HG03442 (cell line): ENCODE measurements around the gene RORB.

Experiments used
- ATAC-seq: cut with Tn5 transposase; IDR thresholded peaks from one replicate; pipeline ENCODE4 v1.9.1; 2021; ENCODE audit warnings: mild to moderate bottlenecking, moderate library complexity; ENCODE audit not compliant: unreplicated experiment

RORB gene

DNA sequence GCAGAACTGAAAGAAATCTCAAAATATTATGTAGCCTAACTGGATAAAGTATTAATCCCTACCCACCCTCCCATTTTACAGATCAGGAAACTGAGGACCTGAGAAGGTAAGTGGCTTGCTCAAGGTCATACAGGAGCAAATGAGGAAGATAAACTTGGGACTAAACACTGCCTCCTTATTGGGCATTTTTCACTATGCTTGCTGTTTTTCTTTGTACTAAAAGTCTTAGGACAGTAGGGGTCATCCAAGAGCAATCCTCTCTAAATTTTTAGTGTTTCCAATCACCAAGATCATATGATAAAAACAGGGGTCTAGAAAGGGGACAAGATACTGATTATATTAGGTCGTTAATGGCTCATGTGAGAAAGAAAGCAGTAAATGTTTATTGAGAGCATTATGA is 80.8 kb downstream of the RORB start:
- ATAC-seq: peak; percentile 35

DNA sequence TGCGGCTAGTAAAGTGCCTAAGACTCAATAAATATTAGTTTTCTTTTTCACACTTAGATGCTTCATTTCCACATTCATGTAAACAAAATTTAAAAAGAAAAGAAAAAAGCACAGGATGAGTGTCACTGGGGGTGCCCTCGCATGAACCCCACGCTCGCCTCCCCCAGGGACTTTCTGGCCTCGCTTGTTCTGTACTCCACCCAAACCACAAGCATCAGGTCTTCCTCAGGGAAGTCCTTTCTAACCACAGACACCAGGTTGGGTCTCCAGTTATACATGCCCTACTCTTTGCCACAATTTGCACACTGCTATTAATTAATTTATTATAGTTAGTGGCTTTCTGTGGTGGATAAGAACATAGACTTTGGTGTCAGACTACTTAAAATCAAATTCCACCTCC is 92.4 kb downstream of the RORB start:
- peak; percentile 59 for ATAC-seq

DNA sequence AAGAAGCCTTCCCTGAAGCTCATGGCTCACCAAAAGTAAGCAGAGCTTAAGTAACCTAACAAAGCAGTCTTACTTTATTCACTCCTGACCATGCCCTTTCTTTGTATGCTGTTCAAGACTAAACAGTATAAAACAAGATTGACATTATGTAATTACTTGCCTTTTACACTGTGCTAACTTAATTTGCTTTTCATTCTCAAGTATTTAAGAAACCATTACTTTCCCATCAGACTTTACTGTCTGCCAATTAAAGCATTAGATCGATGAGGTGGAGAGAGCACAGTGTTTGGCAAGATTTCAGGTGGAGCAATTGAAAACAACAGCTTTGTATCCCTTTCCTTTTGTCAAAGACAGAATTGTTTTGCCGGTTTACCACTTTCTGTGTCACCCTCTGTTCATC is 98.2 kb downstream of the RORB start:
- no peak for ATAC-seq

DNA sequence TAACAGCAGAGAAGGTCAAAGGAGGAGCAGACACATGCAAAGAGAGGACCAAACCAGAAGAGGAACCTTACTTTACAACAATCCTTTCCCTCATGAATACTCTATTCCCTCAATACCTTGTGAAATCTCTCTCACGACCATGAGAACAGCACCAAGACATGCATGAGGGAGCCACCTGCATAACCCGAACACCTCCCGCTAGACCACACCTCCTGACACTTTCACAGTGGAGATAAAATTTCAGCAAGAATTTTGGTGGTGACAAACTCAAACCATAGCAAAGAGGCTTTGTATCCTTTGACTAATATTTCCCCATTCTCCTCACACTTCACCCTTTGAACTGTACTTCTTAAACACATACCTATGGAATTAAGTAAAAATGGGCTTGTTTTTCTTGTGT is 101.7 kb downstream of the RORB start:
- no peak for ATAC-seq

DNA sequence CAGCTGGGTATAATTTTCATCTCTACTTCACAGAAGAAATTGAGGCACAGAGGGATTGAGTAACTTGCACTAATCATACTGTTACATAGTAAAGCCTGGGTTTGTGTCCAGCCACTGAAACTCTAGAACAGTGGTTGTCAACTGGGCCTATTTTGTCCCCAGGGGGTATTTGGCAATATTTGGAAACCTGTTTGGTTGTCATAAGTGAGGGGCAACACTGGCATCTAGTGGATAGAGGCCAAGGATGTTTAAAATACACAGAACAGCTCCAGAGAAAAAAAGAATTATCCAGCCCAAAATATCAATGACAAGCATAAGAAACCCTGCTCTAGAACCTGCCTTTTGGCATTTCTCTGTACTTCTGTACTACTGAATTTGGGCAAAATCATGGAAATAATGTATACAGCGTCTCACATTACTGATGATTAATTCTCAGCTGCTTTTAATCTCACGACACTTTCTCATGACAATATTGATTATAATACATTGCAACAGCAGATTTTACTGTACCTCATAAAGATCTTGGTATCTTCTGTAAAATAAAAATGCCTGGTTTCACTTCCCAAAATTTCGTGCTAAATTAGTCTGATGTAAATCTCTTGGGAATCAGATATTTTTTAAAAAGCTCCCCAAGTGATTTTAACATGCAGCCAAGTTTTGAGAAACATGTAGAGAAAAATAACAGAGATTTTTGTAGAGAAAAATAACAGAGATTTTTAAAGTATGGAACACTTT is 112.7 kb downstream of the RORB start:
- ATAC-seq: no peak

DNA sequence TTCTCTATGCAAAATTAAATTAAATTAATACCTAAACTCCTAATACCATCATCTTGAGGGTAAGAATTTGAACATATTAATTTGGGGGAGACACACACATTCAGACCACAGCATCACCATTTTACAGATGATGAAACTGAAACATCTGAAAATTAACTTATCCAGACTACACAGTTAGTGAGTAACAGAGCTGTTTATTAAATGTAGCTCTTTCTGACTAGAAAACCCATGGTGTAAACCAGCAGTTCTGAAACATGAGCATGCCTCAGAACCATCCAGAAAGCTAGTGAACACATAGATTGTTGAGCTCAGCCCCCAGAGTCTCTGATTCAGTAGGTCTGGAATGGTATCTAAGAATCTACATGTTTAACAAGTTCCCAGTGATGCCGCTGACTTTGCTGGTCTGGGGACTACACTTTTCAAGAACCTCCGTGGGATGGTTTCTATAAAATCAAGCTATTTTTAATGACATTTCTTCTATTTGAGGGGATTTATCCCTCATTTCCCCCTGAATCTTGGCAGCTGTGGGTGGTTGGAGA is 113.5 kb downstream of the RORB start:
- no peak for ATAC-seq

DNA sequence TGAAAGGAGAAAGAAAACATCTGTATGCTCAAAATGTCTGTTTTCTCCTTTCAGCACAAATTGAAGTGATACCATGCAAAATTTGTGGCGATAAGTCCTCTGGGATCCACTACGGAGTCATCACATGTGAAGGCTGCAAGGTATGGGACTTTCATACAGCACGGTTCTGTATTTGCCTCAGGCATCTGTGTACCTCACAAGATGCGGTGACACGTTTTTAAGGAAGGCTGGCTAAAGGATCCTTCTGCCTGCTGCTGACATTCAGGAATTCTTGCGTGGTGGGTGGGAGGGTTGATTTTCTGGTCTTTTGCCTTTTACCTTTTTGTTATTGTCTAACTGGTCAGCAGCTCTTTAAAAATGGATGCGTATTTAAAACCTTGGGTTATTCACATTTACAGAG is 133.1 kb downstream of the RORB start:
- no peak for ATAC-seq

DNA sequence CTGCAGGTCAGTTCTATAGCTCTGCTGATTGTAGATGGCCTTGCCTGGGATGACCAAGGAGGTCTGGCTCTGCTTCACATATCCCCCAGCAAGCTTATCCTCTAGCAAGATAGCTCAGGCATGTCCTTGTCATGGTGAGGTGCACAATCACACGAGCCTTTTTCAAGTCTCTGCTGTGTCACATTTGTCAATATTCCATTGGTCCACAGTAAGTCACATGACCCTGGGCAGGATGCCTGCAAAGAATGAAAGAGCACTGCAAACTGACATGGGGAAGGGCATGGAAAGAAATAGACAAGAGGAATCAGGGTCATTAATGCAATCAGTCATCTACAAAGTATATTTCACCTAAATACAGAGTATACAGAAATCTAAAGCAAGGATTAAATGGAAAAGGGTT is 142.0 kb downstream of the RORB start:
- no peak for ATAC-seq

DNA sequence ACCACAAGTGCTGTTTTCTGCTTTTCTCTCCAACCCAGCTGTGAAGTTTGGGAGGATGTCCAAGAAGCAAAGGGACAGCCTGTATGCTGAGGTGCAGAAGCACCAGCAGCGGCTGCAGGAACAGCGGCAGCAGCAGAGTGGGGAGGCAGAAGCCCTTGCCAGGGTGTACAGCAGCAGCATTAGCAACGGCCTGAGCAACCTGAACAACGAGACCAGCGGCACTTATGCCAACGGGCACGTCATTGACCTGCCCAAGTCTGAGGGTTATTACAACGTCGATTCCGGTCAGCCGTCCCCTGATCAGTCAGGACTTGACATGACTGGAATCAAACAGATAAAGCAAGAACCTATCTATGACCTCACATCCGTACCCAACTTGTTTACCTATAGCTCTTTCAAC is 145.2 kb downstream of the RORB start:
- no peak for ATAC-seq

DNA sequence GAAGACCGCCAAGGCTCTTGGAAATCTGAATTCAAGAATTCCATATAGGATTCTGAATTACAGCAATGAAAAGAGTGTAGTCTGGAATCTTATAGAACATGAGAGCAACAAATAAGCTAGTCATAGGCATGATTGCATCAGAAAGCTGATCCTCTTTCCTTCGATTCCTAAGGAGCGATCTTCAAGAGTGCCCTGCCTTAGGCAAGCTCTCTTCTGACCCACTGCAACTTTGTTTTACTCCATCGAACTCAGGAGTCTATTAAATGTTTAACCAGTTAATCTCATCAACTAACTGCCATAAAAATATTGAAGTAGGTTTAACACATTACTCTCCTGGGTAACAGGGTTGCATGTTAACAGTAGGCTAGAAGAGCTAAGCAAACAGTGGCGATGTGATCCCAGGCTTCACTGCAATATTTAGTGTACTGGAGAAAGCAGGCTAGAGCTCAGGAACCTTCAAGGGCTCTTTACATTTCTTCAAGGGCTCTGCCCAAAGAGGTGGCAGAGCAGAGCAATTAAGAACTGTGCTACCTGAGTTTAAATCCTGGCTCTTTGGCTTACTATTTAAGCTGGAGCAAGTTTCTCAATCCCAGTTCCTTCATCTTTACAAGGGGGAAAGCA is 146.3 kb downstream of the RORB start:
- no peak for ATAC-seq

DNA sequence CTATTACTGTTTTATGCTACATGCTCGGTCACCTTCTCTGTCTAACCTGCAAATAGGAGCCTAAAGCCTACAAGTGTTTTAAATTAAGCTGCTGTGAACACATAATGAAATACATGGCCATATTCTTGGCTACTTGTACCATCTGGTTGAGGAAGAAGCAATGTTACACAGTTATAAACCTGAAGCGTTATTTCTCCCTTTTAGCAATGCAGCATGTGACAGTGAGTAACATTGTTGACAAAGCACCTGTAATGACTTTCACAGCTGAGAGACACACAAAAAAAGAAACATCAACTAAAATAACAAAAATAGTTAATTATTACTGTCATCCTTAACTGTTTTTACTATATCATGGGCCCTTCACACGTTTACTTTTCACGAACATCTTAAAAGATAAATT is 146.9 kb downstream of the RORB start:
- no peak for ATAC-seq

DNA sequence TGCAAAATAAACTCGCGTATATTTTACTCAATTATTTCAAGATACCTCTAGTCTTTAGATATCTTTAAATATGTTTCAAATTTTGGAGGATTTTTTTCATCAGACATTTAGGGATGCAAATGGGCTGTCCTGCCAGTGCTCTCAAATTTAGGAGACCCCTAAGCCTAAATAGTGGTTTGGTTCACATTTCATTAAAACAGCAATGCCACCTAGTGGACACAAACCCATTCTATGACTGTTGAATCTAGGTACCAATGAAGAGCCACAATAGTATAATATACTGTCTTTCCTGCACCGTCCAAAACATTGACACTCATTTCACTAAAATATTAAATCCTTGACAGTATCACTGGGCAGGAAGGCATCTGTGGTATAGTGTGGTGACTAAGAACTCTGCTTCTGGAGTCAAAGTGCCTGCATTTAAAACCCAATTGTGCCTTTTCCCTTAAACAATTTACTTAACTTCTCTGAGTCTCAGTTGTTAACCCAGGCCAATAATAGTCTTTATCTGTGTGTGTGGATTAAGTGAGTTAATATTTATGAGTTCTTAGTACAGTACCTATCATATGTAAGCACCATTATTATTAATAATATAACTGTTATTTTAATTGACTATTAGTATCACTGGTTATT is 148.0 kb downstream of the RORB start:
- ATAC-seq: peak; percentile 62

DNA sequence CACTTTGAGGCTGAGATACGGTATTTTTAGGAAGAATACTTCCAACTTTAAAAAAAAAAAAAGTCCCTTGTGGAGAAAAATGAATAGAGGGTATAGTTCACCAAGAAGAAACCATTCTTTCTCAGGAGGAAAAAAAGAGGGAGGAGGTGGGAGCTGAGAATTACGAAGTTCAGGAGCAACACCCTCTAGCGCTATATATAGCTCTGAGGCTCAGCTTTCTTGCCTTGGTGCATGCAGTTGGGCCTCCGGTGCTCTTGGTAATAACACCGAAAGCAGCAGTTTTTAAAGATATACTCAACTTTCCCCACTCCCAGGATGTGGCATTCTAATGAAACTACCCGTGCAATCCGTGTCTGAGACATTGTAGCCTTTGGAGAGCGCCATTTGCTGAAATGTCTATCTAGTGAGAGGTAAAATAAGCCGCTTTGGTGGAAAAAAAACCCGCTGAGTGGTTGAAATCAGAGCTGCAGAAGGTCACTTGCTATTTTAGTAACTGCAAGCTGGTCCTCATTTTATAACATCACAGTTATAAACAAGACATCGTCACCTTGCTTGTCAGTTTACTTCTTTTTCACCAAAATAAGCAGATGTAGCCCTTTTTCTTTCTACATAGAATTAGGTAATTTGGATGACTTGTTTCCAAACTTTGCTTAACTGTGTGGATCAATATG is 156.4 kb downstream of the RORB start:
- no peak for ATAC-seq

DNA sequence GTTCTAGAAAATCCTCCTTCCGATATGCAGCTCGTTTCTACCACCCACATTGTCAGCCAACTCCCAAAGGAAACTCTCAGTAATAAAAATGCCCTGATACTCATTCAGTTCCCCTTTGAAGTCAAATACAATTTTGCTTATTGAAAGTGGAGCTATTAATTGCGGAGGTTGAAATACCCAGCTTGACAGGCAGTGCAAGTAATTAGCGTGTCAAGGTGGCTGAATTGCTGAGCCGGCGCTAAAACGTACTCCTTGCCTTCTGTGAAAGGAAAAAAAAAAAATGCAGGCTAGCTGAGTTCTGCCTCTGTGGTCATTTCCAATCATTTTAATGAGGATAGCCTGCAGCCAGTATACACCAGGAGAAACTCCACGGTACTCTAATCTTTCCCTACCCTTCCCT is 165.5 kb downstream of the RORB start:
- ATAC-seq: no peak

DNA sequence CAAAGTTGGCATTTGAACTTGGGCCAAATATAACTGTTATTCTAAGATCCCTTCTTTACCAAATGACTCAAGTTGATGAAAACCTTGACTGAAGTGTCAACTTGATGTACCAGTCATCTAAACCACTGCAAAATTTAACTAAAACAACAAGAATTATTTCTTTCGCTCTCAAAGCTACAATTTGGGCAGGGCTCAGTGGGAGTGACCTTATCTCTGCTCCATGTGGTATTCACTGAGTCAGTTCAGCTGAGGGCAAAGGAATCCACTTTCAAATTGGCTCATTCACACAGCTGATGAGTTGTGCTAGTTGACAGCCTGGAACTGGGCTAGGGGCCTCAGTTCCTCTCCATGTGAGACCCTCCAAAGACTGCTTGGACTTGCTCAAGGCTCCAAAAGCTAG is 166.3 kb downstream of the RORB start:
- no peak for ATAC-seq

DNA sequence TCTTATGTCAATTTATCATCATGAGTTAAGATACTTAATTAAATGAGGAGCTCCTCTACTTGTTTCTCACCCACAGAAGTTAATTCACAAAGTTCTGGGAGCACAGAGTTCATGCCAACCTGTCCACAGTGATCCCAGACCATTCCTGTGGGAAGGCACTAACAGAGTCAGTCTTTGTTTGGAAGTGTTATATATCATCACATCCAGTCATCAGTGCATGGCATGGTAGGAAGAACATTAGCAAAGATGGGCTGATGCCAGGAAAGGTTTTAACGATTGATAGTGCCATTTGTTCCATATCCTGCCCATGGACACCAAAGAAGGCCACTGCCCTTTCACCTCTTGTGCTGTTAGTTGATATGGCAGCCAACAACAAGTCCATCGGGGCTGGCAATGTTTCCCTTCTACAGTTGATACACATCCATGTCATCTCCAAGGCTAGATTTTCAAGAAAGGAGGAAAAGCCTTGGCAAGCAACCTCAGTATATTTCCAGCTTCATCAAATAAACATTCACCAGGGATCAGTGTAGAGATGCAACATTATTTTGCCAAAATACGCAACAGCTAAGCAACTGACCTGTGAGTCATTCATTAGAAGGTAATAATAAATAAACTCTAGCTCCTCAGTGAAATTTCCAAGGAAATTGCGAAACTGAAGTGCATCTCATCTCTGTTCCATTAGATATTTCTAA is 169.6 kb downstream of the RORB start:
- ATAC-seq: no peak

DNA sequence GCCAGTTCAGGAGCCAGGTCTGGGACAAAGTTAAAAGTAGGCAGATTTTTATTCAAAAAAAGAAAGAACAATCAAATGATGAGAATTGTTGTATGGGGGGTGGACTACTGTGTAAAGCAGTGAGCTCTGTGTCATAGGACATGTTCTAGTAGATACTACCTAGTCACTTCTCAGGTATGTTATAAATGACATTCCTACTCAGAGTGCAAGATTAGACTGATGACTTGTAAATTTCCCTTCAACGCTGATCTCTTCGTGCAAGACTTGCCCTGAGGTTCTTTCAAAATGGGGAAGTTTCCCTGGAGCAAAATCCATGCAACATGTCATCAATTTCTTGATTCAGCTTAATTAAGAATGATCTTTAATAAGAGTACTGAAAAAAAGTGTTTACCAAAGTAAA is 175.1 kb downstream of the RORB start:
- no peak for ATAC-seq

DNA sequence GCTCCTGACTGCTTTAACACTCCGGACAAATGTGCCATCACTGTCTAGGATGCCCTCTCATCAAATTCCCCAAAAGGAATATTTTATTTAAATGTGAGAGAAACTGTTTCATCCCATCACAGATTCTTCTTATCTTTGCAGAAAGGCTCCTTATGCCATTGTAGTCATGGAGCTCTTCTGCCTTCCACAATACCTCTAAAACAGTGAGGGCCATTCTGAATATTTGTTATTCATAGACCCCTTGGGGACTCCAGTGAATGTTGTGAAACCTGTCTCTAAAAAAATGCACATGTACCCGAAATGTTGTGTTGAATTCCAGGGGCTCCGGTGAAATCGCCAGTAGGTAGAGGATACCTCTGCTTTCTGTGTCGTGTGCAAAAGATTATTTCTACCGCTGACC is 176.9 kb downstream of the RORB start:
- no peak for ATAC-seq

DNA sequence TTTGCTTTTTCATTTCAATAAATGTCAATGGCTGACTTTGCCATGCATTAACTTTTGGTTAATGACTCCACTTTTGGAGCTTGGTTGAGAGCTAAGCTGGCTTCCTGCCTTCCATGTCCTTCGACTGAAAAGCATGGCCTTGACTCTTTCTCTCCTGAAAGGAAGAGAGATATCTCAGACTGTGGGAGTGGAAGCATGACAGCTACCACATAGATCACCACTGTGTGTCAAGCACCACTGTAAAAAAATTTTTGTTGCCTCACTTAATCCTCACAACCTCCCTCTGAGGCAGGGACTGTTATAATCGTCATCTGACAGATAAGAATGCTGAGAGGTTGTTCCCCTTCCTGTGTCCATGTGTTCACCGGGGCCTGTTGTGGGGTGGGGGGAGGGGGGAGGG is 184.8 kb downstream of the RORB start:
- no peak for ATAC-seq

DNA sequence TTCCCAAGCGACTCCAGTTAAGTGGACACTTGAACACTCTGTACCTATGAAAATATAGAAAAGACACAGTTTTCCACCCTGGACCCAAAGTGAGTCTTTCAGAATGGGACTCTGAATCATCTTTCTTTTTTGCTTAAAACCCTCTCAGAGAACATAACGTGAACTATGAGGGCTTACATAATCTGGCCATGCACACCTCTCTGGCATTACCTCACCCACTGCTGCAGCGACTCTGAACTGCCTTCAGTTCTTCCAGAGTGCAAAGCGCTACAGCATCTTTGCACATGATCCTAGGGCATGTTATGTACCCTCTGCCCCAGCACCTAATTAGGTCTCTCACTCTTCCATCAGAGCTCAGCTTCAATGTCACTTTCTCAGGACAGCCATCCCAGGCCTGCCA is 186.2 kb downstream of the RORB start:
- no peak for ATAC-seq

DNA sequence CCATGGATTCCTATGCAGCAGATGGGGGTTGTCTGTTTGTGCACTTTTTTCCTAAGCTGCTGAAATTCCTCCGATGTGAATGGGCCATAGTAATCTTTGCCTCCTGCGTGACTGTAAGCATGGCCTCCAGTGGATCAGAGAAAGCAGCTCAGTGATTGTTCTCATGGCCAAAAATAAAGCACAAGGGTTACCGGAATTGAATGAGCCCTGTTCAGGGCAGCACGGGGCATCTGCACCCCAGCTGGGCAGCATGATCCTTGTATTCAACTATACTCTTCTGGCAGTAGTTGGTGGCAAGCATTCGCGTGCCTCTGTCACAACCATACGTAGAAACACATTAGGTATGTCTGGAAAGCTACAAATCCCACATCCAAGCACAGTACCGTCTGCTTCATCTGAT is 193.9 kb downstream of the RORB start:
- ATAC-seq: no peak
